ENCODE data around the gene CDX2. TPM values are rescaled to one million over a fixed set of nuclear protein-coding genes. Genes with fewer than 3 reads are reported as not detected.

The CDX2 gene
- total RNA-seq, 4 donors from 2014 or later, result not detected

DNA sequence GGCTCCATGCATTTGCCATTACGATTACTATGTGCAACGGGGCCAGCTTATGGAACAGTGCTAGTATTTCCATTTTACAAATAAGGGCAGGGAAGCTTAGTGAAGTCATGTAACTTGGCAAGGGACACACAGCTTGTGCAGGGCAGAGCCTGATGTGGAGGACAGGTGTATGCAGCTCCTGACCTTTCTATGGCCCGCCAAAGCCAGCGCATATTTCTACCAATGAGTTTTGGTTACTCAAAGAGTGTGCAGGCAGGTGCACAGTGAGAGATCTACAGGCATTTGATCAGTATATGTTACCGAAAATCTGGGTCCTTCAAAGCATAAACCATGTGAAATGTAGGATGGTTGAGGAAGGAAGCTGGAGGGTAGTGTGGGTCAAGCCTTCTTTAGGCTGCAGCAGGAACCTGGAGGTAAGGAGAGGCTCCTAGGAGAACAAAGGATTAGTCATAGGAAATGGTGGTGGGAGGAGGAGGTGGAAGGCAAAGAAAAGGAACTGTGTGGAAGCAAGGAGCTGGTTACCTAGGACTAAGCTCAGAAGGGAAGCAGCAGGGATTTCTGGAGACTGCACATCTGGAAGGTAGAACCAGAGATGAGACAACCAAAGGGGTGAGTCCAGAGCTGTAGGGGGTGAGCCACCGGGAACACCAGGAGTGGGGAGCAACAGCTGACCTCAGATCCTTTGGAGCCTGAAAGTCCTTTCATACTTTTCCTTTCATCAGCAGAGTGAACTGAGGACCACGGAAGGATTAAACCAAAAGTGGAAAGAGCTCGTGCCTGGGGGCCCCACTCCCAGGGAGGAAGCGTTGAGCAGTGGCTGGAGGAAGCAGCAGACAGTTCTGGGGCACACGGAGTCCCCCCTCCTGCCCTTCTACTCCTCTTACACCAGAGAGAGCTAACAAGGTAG lies 53.6 kb downstream of the CDX2 start:
- H3K4me1 ChIP-seq, result peaks cover 19 to 20% of the 10 kb centered on the region in 2 donors
- intact Hi-C loops (cut with DNase I), result no loop called here
- no peaks in the 10 kb centered on the region for H3K9me3 ChIP-seq
- H3K27me3 ChIP-seq, result peaks cover 42% of the 10 kb centered on the region
- H3K36me3 ChIP-seq, result no peaks in the 10 kb centered on the region
- TF ChIP-seq, protein P1, sequence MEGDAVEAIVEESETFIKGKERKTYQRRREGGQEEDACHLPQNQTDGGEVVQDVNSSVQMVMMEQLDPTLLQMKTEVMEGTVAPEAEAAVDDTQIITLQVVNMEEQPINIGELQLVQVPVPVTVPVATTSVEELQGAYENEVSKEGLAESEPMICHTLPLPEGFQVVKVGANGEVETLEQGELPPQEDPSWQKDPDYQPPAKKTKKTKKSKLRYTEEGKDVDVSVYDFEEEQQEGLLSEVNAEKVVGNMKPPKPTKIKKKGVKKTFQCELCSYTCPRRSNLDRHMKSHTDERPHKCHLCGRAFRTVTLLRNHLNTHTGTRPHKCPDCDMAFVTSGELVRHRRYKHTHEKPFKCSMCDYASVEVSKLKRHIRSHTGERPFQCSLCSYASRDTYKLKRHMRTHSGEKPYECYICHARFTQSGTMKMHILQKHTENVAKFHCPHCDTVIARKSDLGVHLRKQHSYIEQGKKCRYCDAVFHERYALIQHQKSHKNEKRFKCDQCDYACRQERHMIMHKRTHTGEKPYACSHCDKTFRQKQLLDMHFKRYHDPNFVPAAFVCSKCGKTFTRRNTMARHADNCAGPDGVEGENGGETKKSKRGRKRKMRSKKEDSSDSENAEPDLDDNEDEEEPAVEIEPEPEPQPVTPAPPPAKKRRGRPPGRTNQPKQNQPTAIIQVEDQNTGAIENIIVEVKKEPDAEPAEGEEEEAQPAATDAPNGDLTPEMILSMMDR (IDR thresholded peaks at IDR 0.05), result no peak
- TF ChIP-seq POLR2A (IDR thresholded peaks at IDR 0.05), result no peak
- H3K27ac ChIP-seq, result no peak overlapping the region
- no peak overlapping the region for H3K4me3 ChIP-seq (replicated peaks in 1 of 3)
- WGBS, 2 donors, result 46 to 54% methylated on average over 10 of the region's 10 CpGs
- DNase-seq, result no peak

DNA sequence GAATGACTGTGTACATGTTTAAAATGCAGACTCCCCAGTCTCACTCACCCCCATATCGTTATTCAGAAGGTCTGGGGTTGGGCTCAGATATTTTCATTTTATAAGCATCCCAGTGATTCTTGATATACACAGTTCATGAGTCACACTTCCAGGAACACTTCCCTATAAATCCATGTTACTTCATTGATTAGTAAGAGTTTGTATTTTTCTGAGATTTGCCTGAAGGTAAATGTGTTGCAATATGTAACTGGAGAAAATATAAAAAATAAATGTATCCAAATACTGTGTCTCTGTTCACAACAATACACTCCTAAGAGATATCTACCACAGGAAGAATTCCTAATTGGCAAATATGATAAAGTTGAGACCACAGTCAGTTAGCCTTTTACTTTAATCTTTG lies 56.0 kb downstream of the CDX2 start:
- Histone ChIP-seq H3K4me3 (replicated peaks in 1 of 3) (no peak overlapping the region), H3K4me1 (peaks cover 9 to 10% of the 10 kb centered on the region in 2 donors), H3K27ac (no peak overlapping the region), H3K27me3 (peaks cover 20% of the 10 kb centered on the region), H3K9me3 (no peaks in the 10 kb centered on the region), H3K36me3 (no peaks in the 10 kb centered on the region)
- TF ChIP-seq POLR2A (IDR thresholded peaks at IDR 0.05), result no peak
- TF ChIP-seq, protein P1 (IDR thresholded peaks at IDR 0.05), result no peak
- intact Hi-C loops (cut with DNase I), result no loop called here
- WGBS, 2 donors, result 84 to 88% methylated on average over 1 of the region's 1 CpG
- no peak for DNase-seq

DNA sequence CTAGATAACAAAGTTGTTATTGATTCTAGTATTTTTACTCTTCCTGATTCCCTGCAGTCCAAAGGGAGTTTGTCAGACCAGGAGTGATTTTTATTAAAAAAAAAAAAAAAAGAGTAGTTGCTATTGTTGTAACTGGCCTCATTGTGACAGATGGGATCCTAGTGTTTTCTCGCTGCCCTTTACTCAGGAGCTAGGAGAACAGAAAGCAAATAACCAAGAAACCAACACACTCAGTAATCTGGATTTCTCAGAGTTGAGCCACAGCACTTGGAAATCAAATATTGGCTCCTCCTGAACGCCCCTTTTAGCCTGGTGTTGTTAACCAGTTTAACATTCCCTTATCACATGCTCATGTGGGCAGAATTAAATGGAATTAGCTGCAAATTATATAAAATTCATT lies 57.6 kb downstream of the CDX2 start:
- intact Hi-C loops (cut with DNase I), result no loop called here
- Histone ChIP-seq H3K27ac (no peak overlapping the region), H3K36me3 (no peaks in the 10 kb centered on the region), H3K27me3 (peaks cover 6% of the 10 kb centered on the region), H3K4me3 (replicated peaks in 1 of 3) (no peak overlapping the region), H3K4me1 (no peaks in the 10 kb centered on the region), H3K9me3 (no peaks in the 10 kb centered on the region)
- DNase-seq, result no peak
- 30 to 38% methylated on average over 2 of the region's 2 CpGs for WGBS, 2 donors
- TF ChIP-seq, protein P1 (IDR thresholded peaks at IDR 0.05), result no peak
- TF ChIP-seq POLR2A (IDR thresholded peaks at IDR 0.05), result no peak

Small RNAs within 50 kb of the gene (small RNA-seq; reads per million reads assigned to genes)
- gene ATP5F1EP2 (not detected), gene RN7SL272P (not detected)

Other genes starting within 250 kb of the CDX2 start
- not detected for gene GSX1, start 176.8 kb downstream of the CDX2 start, total RNA-seq
- not detected for gene PDX1, start 49.3 kb downstream of the CDX2 start, total RNA-seq
- not detected for gene URAD, start 19.4 kb upstream of the CDX2 start, total RNA-seq
- gene FLT3, start 131.3 kb upstream of the CDX2 start, total RNA-seq, result 1 to 10 TPM in 1 of 4 donors, under 1 TPM in 3; 0.11 to 1.2 (median 0.68) TPM
- 10 to 100 TPM; 49.5 to 74.0 (median 54.4) TPM for gene PAN3, start 169.2 kb upstream of the CDX2 start, total RNA-seq

Data from thyroid gland (tissue), 4 donors.